DMS53 treated with DMSO at 0.1 percent for 48 hours (cell line): ENCODE measurements around the gene ATG2A.
A peak's percentile ranks its signal among the peaks of the same experiment; 100 is the strongest.
"Not testable (repeated sequence)": the region's sequence is repeated elsewhere in the genome, so short reads cannot be mapped to it uniquely, and the experiment has no call there.

ENCODE experiments used
- DNase-seq: peaks from one replicate; lab custom pipeline; 2025; ENCODE audit not compliant: unreplicated experiment; lab: John Stamatoyannopoulos, UW

Gene ATG2A

GRCh38 chr11:64857485-64857884 is 59.5 kb downstream of the ATG2A start:
- DNase-seq = no peak

- DNase-seq = peak; percentile 72
These were observed 60.4 kb downstream of the ATG2A start for GRCh38 chr11:64856382-64857227.

- DNase-seq = no peak
These were observed 61.3 kb downstream of the ATG2A start for GRCh38 chr11:64855596-64856304.

- peak; percentile 78 for DNase-seq
These were observed 62.2 kb downstream of the ATG2A start for GRCh38 chr11:64854534-64855502.

GRCh38 chr11:64854157-64854533 is 62.9 kb downstream of the ATG2A start:
- no peak for DNase-seq

GRCh38 chr11:64853709-64854108 is 63.3 kb downstream of the ATG2A start:
- DNase-seq = no peak

GRCh38 chr11:64852804-64853509 is 64.1 kb downstream of the ATG2A start:
- DNase-seq = no peak

GRCh38 chr11:64851831-64852351 is 65.1 kb downstream of the ATG2A start:
- no peak for DNase-seq

- DNase-seq = no peak
These were observed 65.9 kb downstream of the ATG2A start for GRCh38 chr11:64850979-64851567.

GRCh38 chr11:64849598-64850356 is 67.2 kb downstream of the ATG2A start:
- no peak for DNase-seq

GRCh38 chr11:64848826-64849597 is 68.0 kb downstream of the ATG2A start:
- DNase-seq = no peak

GRCh38 chr11:64848214-64848825 is 68.7 kb downstream of the ATG2A start:
- DNase-seq = no peak

GRCh38 chr11:64846998-64847666 is 69.9 kb downstream of the ATG2A start:
- peak; percentile 91 for DNase-seq

- not testable (repeated sequence) for DNase-seq
These were observed 71.3 kb downstream of the ATG2A start for GRCh38 chr11:64845776-64846129.

GRCh38 chr11:64845129-64845775 is 71.8 kb downstream of the ATG2A start:
- no peak for DNase-seq
